Panc1 (cell line): ENCODE data around the gene BCO1. TPM values are rescaled to one million over a fixed set of nuclear protein-coding genes. Genes with fewer than 3 reads are reported as not detected.

Experiments
- ATAC-seq: fragments of 200-7000 bp; cut with Tn5 transposase; 2 replicates; pipeline ENCODE4 v1.9.1; 2020; ENCODE audit warnings: mild to moderate bottlenecking, moderate library complexity
- BruUV-seq: library from RNA; stranded (reverse); fragments of 400-500 nt; replicated peaks from 2 replicates; lab custom pipeline; 2021; lab: Mats Ljungman, UMichigan
- CTCF ChIA-PET: fragments of 300-600 bp; sonication (Branson Sonifier 250); formaldehyde crosslinking; loops from one replicate; lab custom pipeline; 2022; ENCODE audit warnings: antibody characterized with exemption; lab: Charles Lee
- POLR2A ChIA-PET: fragments of 300-600 bp; sonication (Branson Sonifier 250); formaldehyde crosslinking; loops from one replicate; lab custom pipeline; 2022; ENCODE audit warnings: antibody characterized with exemption; lab: Charles Lee
- DNase-seq: peaks from one replicate; pipeline ENCODE4 v3.0.0-alpha.2; 2010; ENCODE audit warnings: low read depth, low spot score
- H3K27ac ChIP-seq: 2 replicates; pipeline ENCODE4 v1.5.1; 2011; ENCODE audit warnings: mild to moderate bottlenecking, low read length, inconsistent platforms
- H3K27me3 ChIP-seq: fragments of 200-500 bp; sonication (Bioruptor generic); 2 replicates; pipeline ENCODE4 v1.6.0; 2014; ENCODE audit warnings: low read length, inconsistent platforms; ENCODE audit not compliant: control insufficient read depth, insufficient read depth
- H3K36me3 ChIP-seq: fragments of 200-500 bp; sonication (Bioruptor generic); 2 replicates; pipeline ENCODE4 v1.5.1; 2014; ENCODE audit warnings: inconsistent platforms, mild to moderate bottlenecking, low read length, moderate library complexity; ENCODE audit not compliant: control insufficient read depth, insufficient read depth
- H3K4me1 ChIP-seq: 2 replicates; pipeline ENCODE4 v1.5.1; 2011; ENCODE audit warnings: inconsistent platforms, mild to moderate bottlenecking, low read length, moderate library complexity; ENCODE audit not compliant: control insufficient read depth, insufficient read depth
- H3K4me3 ChIP-seq, 2 experiments: 2 replicates each; pipeline ENCODE4 v1.5.1; 2011 to 2012; ENCODE audit warnings: low read depth in 2 of 2, low read length in 2 of 2, mild to moderate bottlenecking in 2 of 2, inconsistent platforms in 1 of 2, moderate library complexity in 1 of 2
- H3K9me3 ChIP-seq: fragments of 200-500 bp; sonication (Bioruptor generic); 2 replicates; pipeline ENCODE4 v1.5.1; 2014; ENCODE audit warnings: low read depth, mild to moderate bottlenecking, inconsistent platforms, low read length, moderate library complexity; ENCODE audit not compliant: control insufficient read depth, insufficient read depth
- CTCF ChIP-seq: fragments of 450-650 bp; IDR thresholded peaks from 2 replicates; pipeline ENCODE4 v1.5.1; 2017; ENCODE audit warnings: mild to moderate bottlenecking
- POLR2AphosphoS5 ChIP-seq: IDR thresholded peaks from 2 replicates; pipeline ENCODE4 v1.6.1; 2012; ENCODE audit warnings: mild to moderate bottlenecking, low read depth, low read length, moderate library complexity
- REST ChIP-seq, 2 experiments: IDR thresholded peaks; 2 replicates each; pipeline ENCODE4 v1.6.1; 2011 to 2012; ENCODE audit warnings: low read depth in 2 of 2, control low read depth in 1 of 2, low read length in 1 of 2, mild to moderate bottlenecking in 1 of 2, moderate library complexity in 1 of 2; ENCODE audit not compliant: insufficient read depth in 1 of 2
- SIN3A ChIP-seq: IDR thresholded peaks from 2 replicates; pipeline ENCODE4 v1.6.1; 2012; ENCODE audit warnings: low read depth, mild to moderate bottlenecking, low read length, moderate library complexity, borderline replicate concordance; ENCODE audit not compliant: insufficient read depth
- TCF7L2 ChIP-seq: IDR thresholded peaks from 2 replicates; pipeline ENCODE4 v1.6.1; 2011; ENCODE audit warnings: mild to moderate bottlenecking, low read depth, low read length, inconsistent platforms
- in situ Hi-C: cut with HindIII; loops from 2 replicates; pipeline ENCODE4 v1.10.0; 2016; ENCODE audit warnings: low sequenced_read_pairs, low pct_unique_long_range_greater_than_20kb
- intact Hi-C: fragments of 100-400 bp; cut with micrococcal nuclease; formaldehyde crosslinking; loops from one replicate; pipeline ENCODE4 v1.10.0; 2022; ENCODE audit not compliant: unreplicated experiment
- total RNA-seq: library from RNA; stranded (reverse); gene quantifications from one replicate; pipeline ENCODE4 v1.2.1, GENCODE V29; 2021; ENCODE audit not compliant: unreplicated experiment

The BCO1 gene
- total RNA-seq, 1 experiment from 2014 or later: not detected

- no peaks in the 10 kb centered on the region for H3K27me3 ChIP-seq
- DNase-seq: no peak
- peak overlapping the region; percentile 95 for H3K4me3 ChIP-seq
- ChIA-PET CTCF (no interaction called here), POLR2A (interaction anchor here (0.5 to 0.7 kb wide), 2 partner anchors 27 to 281 kb away, joined by 3 read pairs; no protein-coding TSS in a partner anchor)
- no peak for ATAC-seq
- TF ChIP-seq CTCF (no peak), REST (IDR thresholded peaks at IDR 0.05; ENCODE audit: insufficient read depth in 1 of 2, low read depth in 2 of 2, low read length in 1 of 2) (no peak), TCF7L2 (no peak), POLR2AphosphoS5 (no peak), SIN3A (no peak)
- peaks cover 3% of the 10 kb centered on the region for H3K4me1 ChIP-seq
- intact Hi-C loops (no loop called here), in situ Hi-C loops (no loop called here)
- H3K27ac ChIP-seq: peak overlapping the region; percentile 85
- H3K36me3 ChIP-seq: peaks cover 6% of the 10 kb centered on the region; the same call in 1 of the 2 replicates
- TSS peak; percentile 91 for BruUV-seq
- no peaks in the 10 kb centered on the region for H3K9me3 ChIP-seq
Observed at GRCh38 chr16:81313701-81314602, 75.5 kb downstream of the BCO1 start.

GRCh38 chr16:81314603-81315270 lies 76.2 kb downstream of the BCO1 start, which contains the start of gene GAN:
GAN (plus strand) TSS chr16:81314962; CDS start chr16:81315114, 152 bp downstream.
- CTCF ChIA-PET: no interaction called here
- ATAC-seq (peak; percentile 96), DNase-seq (peak; percentile 50)
- intact Hi-C loops: no loop called here
- Histone ChIP-seq H3K27ac (peak within 1 kb of the TSS; percentile 85), H3K27me3 (no peaks in the 10 kb centered on the region), H3K36me3 (peaks cover 6% of the 10 kb centered on the region; the same call in 1 of the 2 replicates), H3K4me1 (peaks cover 10% of the 10 kb centered on the region), H3K9me3 (no peaks in the 10 kb centered on the region), H3K4me3 (peak within 1 kb of the TSS; percentile 95)
- BruUV-seq: no TSS peak
- in situ Hi-C loops: no loop called here
- TF ChIP-seq POLR2AphosphoS5 (peak; percentile 69), REST (IDR thresholded peaks at IDR 0.05; ENCODE audit: insufficient read depth in 1 of 2, low read depth in 2 of 2, low read length in 1 of 2) (no peak), SIN3A (no peak; the same call in 1 of the 2 replicates), CTCF (no peak), TCF7L2 (peak; percentile 48; the same call in 1 of the 2 replicates)
- POLR2A ChIA-PET: no interaction called here
